GM12878 (cell line): ENCODE measurements around the gene CDSN. TPM values are rescaled to one million over a fixed set of nuclear protein-coding genes. Genes with fewer than 3 reads are reported as not detected.

ENCODE experiments used
- ATAC-seq: fragments of 200-7000 bp; cut with Tn5 transposase; 3 replicates; pipeline ENCODE4 v1.9.1; 2020; ENCODE audit warnings: mild to moderate bottlenecking, moderate library complexity
- BruUV-seq: library from RNA; stranded (reverse); fragments of 400-500 nt; replicated peaks from 2 replicates; lab custom pipeline; 2021; lab: Mats Ljungman, UMichigan
- CTCF ChIA-PET: fragments of 300-600 bp; sonication (Branson Sonifier 250); formaldehyde crosslinking; extraction: SDS; loops from one replicate; lab custom pipeline; 2021; ENCODE audit warnings: inconsistent platforms; lab: Yijun Ruan, JAX
- POLR2A ChIA-PET: fragments of 350-600 bp; formaldehyde crosslinking; extraction: SDS; loops from one replicate; lab custom pipeline; 2021; ENCODE audit warnings: inconsistent platforms; lab: Charles Lee
- RAD21 ChIA-PET: fragments of 300-600 bp; sonication (Branson Sonifier 250); formaldehyde crosslinking; loops from one replicate; lab custom pipeline; 2023; ENCODE audit warnings: antibody characterized with exemption; ENCODE audit not compliant: unreplicated experiment; lab: Charles Lee
- SMC1A ChIA-PET: fragments of 300-600 bp; sonication (Branson Sonifier 250); formaldehyde crosslinking; loops from one replicate; lab custom pipeline; 2023; ENCODE audit not compliant: unreplicated experiment, uncharacterized antibody; lab: Charles Lee
- DNase-seq: peaks from one replicate; pipeline ENCODE4 v3.0.0-alpha.2; 2011; ENCODE audit warnings: low read depth, low spot score
- FAIRE-seq: peaks from 3 replicates; lab custom pipeline; 2011; peaks lifted over from hg19 to GRCh38; lab: Jason Lieb, UNC
- H2AFZ ChIP-seq: 2 replicates; pipeline ENCODE4 v1.6.0; 2011; ENCODE audit warnings: low read depth, low read length, control low read depth; ENCODE audit not compliant: control insufficient read depth
- H3K27ac ChIP-seq: 2 replicates; pipeline ENCODE4 v1.5.1; 2011; ENCODE audit warnings: control low read depth; ENCODE audit not compliant: control insufficient read depth, insufficient read depth
- H3K27me3 ChIP-seq, 2 experiments: replicated peaks in 1 of 2; 2 replicates each; pipeline versions ENCODE4 v1.6.0 to v1.6.1; 2011; ENCODE audit warnings: low read length in 1 of 2; ENCODE audit not compliant: control insufficient read depth in 2 of 2, insufficient read depth in 2 of 2
- H3K36me3 ChIP-seq, 2 experiments: 2 replicates each; pipeline ENCODE4 v1.5.1; 2011; ENCODE audit warnings: low read length in 1 of 2; ENCODE audit not compliant: control insufficient read depth in 2 of 2, insufficient read depth in 2 of 2
- H3K4me1 ChIP-seq: 2 replicates; pipeline ENCODE4 v1.6.1; 2011; ENCODE audit warnings: mild to moderate bottlenecking, low read length, moderate library complexity, mixed read lengths; ENCODE audit not compliant: control insufficient read depth, insufficient read depth
- H3K4me2 ChIP-seq: 2 replicates; pipeline ENCODE4 v1.6.0; 2011; ENCODE audit warnings: control low read depth; ENCODE audit not compliant: control insufficient read depth, insufficient read depth
- H3K4me3 ChIP-seq: fragments of 200-600 bp; sonication (generic); 2 replicates; pipeline ENCODE4 v1.5.1; 2016
- H3K79me2 ChIP-seq: 2 replicates; pipeline ENCODE4 v1.6.0; 2011; ENCODE audit warnings: low read length; ENCODE audit not compliant: control insufficient read depth, insufficient read depth
- H3K9ac ChIP-seq: 2 replicates; pipeline ENCODE4 v1.8.0; 2011; ENCODE audit warnings: low read length, control low read depth, mixed read lengths; ENCODE audit not compliant: control insufficient read depth, insufficient read depth
- H3K9me3 ChIP-seq: replicated peaks from 3 replicates; pipeline ENCODE4 v1.5.1; 2011; ENCODE audit warnings: mild to moderate bottlenecking, low read length; ENCODE audit not compliant: control insufficient read depth, insufficient read depth
- H4K20me1 ChIP-seq: 2 replicates; pipeline ENCODE4 v1.6.0; 2011; ENCODE audit not compliant: control insufficient read depth, insufficient read depth
- MEF2A ChIP-seq: IDR thresholded peaks from 2 replicates; pipeline ENCODE4 v1.6.1; 2011; ENCODE audit warnings: low read depth, mild to moderate bottlenecking, low read length, moderate library complexity; ENCODE audit not compliant: insufficient read depth
- PAX8 ChIP-seq: fragments of 450-650 bp; IDR thresholded peaks from 2 replicates; pipeline ENCODE4 v1.6.1; 2017; ENCODE audit warnings: mild to moderate bottlenecking, moderate library complexity
- SRF ChIP-seq, 2 experiments: IDR thresholded peaks; 2 replicates each; pipeline ENCODE4 v1.6.1; 2011; ENCODE audit warnings: low read depth in 2 of 2, low read length in 2 of 2, mild to moderate bottlenecking in 1 of 2, moderate library complexity in 1 of 2
- SUPT20H ChIP-seq: IDR thresholded peaks from 2 replicates; pipeline ENCODE4 v1.6.1; 2011; ENCODE audit warnings: low read depth, mild to moderate bottlenecking, low read length, moderate library complexity, borderline replicate concordance; ENCODE audit not compliant: control insufficient read depth
- WGBS: methylation state at CpG from one replicate; pipeline ENCODE4 v1.1.6; 2016; ENCODE audit warnings: low lambda C conversion rate; ENCODE audit not compliant: insufficient replicate concordance, insufficient coverage; ENCODE audit errors: missing lambda C conversion rate; 5-methylcytosine and 5-hydroxymethylcytosine counted together
- in situ Hi-C: fragments of 300-500 bp; cut with MboI; formaldehyde crosslinking; loops from 9 replicates; pipeline ENCODE4 v1.14.3; 2018; ENCODE audit warnings: mixed read lengths
- intact Hi-C: fragments of 100-400 bp; cut with micrococcal nuclease; formaldehyde crosslinking; loops from one replicate; pipeline ENCODE4 v1.14.2; 2022; ENCODE audit not compliant: unreplicated experiment
- polyA plus RNA-seq, 11 experiments: library from polyadenylated mRNA; depleted of rRNA in 4 of 11; unstranded in 6 of 11; stranded (reverse) in 5 of 11; fragments of >200 nt; fragmentation: Nextera tagmentation in 4 of 11; fragmentation: Illumina TruSeq in 1 of 11; extraction: Ambion mirVana in 4 of 11; extraction: Trizol in 1 of 11; gene quantifications; 1 replicate in 1 of 11; 2 replicates in 10 of 11; pipeline versions ENCODE4 v1.2.1 to v1.2.3, GENCODE V29; 2011 to 2016; ENCODE audit warnings: inconsistent platforms in 2 of 11, missing spikeins in 2 of 11, low read depth in 1 of 11
- total RNA-seq, 4 experiments: library from RNA; depleted of rRNA in 3 of 4; stranded (reverse); fragments of >200 nt in 3 of 4; fragmentation: Illumina TruSeq in 1 of 4; extraction: Trizol in 1 of 4; gene quantifications; 2 replicates each; pipeline versions ENCODE4 v1.2.1 to v1.2.3, GENCODE V29; 2013 to 2021

CDSN gene
- total and polyA plus RNA-seq, 10 of the 15 experiments (the other 5 are each of a cell fraction or from before 2014, with no cell fraction given) = 0.01 TPM; not detected in 9

- no TSS peak for BruUV-seq
- Histone ChIP-seq H3K4me3 (no peak overlapping the region), H3K9ac (no peak overlapping the region), H3K4me1 (no peaks in the 10 kb centered on the region; the same call in 1 of the 2 replicates), H3K27ac (no peak overlapping the region), H3K27me3 (no peaks in the 10 kb centered on the region; a peak in 4 of 4 replicates), H4K20me1 (no peaks in the 10 kb centered on the region), H3K9me3 (no peaks in the 10 kb centered on the region), H3K4me2 (no peak overlapping the region), H3K36me3 (no peaks in the 10 kb centered on the region), H3K79me2 (no peaks in the 10 kb centered on the region), H2AFZ (no peak overlapping the region)
- RAD21 ChIA-PET = interaction anchor here (0.7 to 2.3 kb wide), 3 partner anchors 11 to 239 kb away, joined by 3 to 8 read pairs (median 3); no protein-coding TSS in a partner anchor
- in situ Hi-C loops = no loop called here
- WGBS = 11% methylated on average over 12 of the region's 12 CpGs
- intact Hi-C loops = no loop called here
- SMC1A ChIA-PET = interaction anchor here (1.2 to 1.9 kb wide), 3 partner anchors 10 to 68 kb away, joined by 3 to 5 read pairs (median 5); no protein-coding TSS in a partner anchor
- POLR2A ChIA-PET = interaction anchor here (0.6 to 1.2 kb wide), 2 partner anchors 34 to 269 kb away, joined by 4 to 7 read pairs; no protein-coding TSS in a partner anchor
- CTCF ChIA-PET = interaction anchor here (0.5 to 22.9 kb wide), 7 partner anchors 12 to 642 kb away, joined by 3 to 326 read pairs (median 8); no protein-coding TSS in a partner anchor
- DNase-seq (no peak), FAIRE-seq (no peak), ATAC-seq (peak; percentile 9; the same call in 1 of the 3 replicates)
- no peak for TF ChIP-seq SRF (IDR thresholded peaks at IDR 0.05; ENCODE audit: low read depth in 2 of 2, low read length in 2 of 2)
- no peak for TF ChIP-seq PAX8
Measured at GRCh38 chr6:31125586-31126363, 5.5 kb upstream of the CDSN start.

- H3K27ac ChIP-seq = no peak overlapping the region
- FAIRE-seq = no peak
- CTCF ChIA-PET = interaction anchor here (0.9 to 1.0 kb wide), 2 partner anchors 8 to 38 kb away, joined by 3 to 4 read pairs; no protein-coding TSS in a partner anchor
- SMC1A ChIA-PET = no interaction called here
- H4K20me1 ChIP-seq = no peaks in the 10 kb centered on the region
- in situ Hi-C loops = no loop called here
- no peak for DNase-seq
- no peaks in the 10 kb centered on the region; a peak in 4 of 4 replicates for H3K27me3 ChIP-seq
- no peak for ATAC-seq
- H3K4me3 ChIP-seq = no peak overlapping the region
- H3K4me2 ChIP-seq = no peak overlapping the region
- 38% methylated on average over 8 of the region's 8 CpGs for WGBS
- no peaks in the 10 kb centered on the region for H3K79me2 ChIP-seq
- no peak overlapping the region for H2AFZ ChIP-seq
- no peaks in the 10 kb centered on the region; the same call in 1 of the 2 replicates for H3K4me1 ChIP-seq
- intact Hi-C loops = no loop called here
- no peaks in the 10 kb centered on the region for H3K9me3 ChIP-seq
- POLR2A ChIA-PET = interaction anchor here (0.6 kb wide), 1 partner anchor 338 kb away, joined by 3 read pairs; no protein-coding TSS in a partner anchor
- no TSS peak for BruUV-seq
- no peaks in the 10 kb centered on the region for H3K36me3 ChIP-seq
- RAD21 ChIA-PET = no interaction called here
- no peak for TF ChIP-seq MEF2A
- TF ChIP-seq SUPT20H = no peak
- H3K9ac ChIP-seq = no peak overlapping the region
Measured at GRCh38 chr6:31125162-31125561, 4.9 kb upstream of the CDSN start.
